Measurements from ENCODE around the gene PTPRE.

- TF ChIP-seq, protein P1, sequence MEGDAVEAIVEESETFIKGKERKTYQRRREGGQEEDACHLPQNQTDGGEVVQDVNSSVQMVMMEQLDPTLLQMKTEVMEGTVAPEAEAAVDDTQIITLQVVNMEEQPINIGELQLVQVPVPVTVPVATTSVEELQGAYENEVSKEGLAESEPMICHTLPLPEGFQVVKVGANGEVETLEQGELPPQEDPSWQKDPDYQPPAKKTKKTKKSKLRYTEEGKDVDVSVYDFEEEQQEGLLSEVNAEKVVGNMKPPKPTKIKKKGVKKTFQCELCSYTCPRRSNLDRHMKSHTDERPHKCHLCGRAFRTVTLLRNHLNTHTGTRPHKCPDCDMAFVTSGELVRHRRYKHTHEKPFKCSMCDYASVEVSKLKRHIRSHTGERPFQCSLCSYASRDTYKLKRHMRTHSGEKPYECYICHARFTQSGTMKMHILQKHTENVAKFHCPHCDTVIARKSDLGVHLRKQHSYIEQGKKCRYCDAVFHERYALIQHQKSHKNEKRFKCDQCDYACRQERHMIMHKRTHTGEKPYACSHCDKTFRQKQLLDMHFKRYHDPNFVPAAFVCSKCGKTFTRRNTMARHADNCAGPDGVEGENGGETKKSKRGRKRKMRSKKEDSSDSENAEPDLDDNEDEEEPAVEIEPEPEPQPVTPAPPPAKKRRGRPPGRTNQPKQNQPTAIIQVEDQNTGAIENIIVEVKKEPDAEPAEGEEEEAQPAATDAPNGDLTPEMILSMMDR (IDR thresholded peaks at IDR 0.05 in 2 of 3, conservative IDR thresholded peaks at IDR 0.05 in 1 of 3; ENCODE audit: borderline replicate concordance in 1 of 3, insufficient read depth in 1 of 3, low read depth in 2 of 3, low read length in 2 of 3) = no peak
- no peak for TF ChIP-seq EZH2 (IDR thresholded peaks at IDR 0.05)
- TF ChIP-seq YY1 (IDR thresholded peaks at IDR 0.05; ENCODE audit: extremely low read depth, insufficient replicate concordance, low read depth, low read length) = no peak
- TF ChIP-seq CEBPB (IDR thresholded peaks at IDR 0.05; ENCODE audit: low read depth) = no peak
- TF ChIP-seq POLR2AphosphoS5 (IDR thresholded peaks at IDR 0.05; ENCODE audit: low read depth, low read length) = no peak
- TF ChIP-seq MAX (IDR thresholded peaks at IDR 0.05) = no peak
- no peak for TF ChIP-seq TCF7L2 (IDR thresholded peaks at IDR 0.05; ENCODE audit: borderline replicate concordance, extremely low read depth, insufficient read depth, insufficient read length)
- TF ChIP-seq RAD21 (IDR thresholded peaks at IDR 0.05; ENCODE audit: low read depth) = no peak
- TF ChIP-seq EZH2phosphoT487 (IDR thresholded peaks at IDR 0.05; ENCODE audit: borderline replicate concordance) = no peak
- no peak for TF ChIP-seq ZBTB33 (IDR thresholded peaks at IDR 0.05; ENCODE audit: extremely low read depth, insufficient replicate concordance, low read length)
- no peak for TF ChIP-seq ZNF274 (IDR thresholded peaks at IDR 0.05; ENCODE audit: low read depth, low read length)
- TF ChIP-seq POLR2A (IDR thresholded peaks at IDR 0.05; ENCODE audit: borderline replicate concordance, extremely low read depth, insufficient read depth, insufficient read length) = no peak
- TF ChIP-seq, protein P2, sequence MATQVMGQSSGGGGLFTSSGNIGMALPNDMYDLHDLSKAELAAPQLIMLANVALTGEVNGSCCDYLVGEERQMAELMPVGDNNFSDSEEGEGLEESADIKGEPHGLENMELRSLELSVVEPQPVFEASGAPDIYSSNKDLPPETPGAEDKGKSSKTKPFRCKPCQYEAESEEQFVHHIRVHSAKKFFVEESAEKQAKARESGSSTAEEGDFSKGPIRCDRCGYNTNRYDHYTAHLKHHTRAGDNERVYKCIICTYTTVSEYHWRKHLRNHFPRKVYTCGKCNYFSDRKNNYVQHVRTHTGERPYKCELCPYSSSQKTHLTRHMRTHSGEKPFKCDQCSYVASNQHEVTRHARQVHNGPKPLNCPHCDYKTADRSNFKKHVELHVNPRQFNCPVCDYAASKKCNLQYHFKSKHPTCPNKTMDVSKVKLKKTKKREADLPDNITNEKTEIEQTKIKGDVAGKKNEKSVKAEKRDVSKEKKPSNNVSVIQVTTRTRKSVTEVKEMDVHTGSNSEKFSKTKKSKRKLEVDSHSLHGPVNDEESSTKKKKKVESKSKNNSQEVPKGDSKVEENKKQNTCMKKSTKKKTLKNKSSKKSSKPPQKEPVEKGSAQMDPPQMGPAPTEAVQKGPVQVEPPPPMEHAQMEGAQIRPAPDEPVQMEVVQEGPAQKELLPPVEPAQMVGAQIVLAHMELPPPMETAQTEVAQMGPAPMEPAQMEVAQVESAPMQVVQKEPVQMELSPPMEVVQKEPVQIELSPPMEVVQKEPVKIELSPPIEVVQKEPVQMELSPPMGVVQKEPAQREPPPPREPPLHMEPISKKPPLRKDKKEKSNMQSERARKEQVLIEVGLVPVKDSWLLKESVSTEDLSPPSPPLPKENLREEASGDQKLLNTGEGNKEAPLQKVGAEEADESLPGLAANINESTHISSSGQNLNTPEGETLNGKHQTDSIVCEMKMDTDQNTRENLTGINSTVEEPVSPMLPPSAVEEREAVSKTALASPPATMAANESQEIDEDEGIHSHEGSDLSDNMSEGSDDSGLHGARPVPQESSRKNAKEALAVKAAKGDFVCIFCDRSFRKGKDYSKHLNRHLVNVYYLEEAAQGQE (IDR thresholded peaks at IDR 0.05; ENCODE audit: low read depth) = no peak
- no peak for TF ChIP-seq ELF1 (IDR thresholded peaks at IDR 0.05; ENCODE audit: borderline replicate concordance, low read depth)
These were observed 122.4 kb downstream of the PTPRE start for GRCh38 chr10:128029290-128029651.

Data from HCT116 (cell line).